ENCODE results near the gene NCK2.

The NCK2 gene

DNA sequence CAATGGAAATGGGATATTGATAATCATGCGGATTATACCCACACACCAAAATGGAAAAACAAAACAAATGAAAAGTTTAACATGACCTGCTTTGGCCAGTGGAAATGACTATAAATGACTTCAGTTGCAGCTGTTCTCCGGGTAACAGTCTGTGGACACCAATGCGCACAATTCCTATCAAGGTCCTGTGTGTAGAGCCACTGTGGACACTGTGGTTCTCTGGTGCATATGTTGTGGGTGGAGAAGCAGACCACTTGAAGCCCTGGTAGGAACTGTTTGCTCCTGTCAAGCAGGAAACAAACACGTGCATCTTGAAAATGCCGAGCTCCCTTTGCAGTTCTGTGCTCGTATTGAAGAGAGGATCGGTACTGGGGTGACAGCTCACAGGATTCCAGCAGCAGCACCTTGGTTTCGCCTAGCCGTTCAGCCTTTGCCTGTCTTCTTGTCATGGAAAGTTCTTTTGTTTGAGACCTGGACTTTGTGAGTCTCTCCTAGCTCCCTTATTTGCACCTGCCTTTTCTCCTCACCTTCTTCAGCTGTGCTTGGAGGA is 32.9 kb downstream of the NCK2 start:
- no peak for DNase-seq (ENCODE audit: low spot score)

DNA sequence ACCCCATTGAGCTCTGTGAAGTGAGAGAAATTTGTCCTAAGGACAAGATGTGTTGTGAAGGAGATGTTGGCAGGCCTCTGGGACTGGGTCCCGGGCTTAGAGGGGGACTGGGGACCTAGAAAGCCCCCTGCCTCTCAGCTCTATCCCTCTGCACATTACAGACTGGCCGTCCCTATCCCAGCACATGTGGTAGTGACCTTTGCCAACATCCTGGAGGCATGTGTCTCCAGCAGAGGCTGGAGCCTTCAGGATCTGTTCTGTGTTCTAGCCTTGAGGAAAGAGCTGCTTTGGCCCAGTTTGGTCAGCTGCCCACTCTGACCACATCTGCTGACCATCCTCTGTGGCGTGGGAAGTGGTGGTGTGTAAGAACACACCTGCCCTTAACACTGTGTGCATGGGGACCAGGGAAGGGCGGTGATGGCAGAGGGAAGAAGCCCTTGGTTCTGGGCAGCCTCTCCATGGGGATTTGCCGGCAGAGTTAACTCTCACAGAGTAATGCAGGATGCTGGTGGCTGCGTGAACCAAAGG is 33.4 kb downstream of the NCK2 start:
- no peak for DNase-seq (ENCODE audit: low spot score)

DNA sequence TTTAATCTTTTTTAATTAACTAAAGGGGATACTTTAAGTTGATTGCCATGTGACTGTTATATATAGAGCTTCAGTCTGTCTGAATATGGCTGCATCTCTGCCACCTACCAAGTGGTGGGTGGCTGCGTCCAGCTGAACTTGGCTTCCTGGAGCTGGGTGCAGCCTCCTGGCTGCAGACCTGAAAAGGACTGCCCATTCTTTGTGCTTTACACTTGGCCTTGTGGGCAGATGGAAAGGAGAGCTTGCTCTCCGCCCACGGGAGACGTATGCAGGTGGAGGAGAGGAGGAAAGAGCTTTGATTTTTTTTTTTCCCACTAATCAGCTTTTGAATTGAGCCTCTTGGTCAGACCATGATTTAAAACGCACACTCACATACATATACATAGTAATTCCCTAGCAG is 34.7 kb downstream of the NCK2 start:
- no peak for DNase-seq (ENCODE audit: low spot score)

DNA sequence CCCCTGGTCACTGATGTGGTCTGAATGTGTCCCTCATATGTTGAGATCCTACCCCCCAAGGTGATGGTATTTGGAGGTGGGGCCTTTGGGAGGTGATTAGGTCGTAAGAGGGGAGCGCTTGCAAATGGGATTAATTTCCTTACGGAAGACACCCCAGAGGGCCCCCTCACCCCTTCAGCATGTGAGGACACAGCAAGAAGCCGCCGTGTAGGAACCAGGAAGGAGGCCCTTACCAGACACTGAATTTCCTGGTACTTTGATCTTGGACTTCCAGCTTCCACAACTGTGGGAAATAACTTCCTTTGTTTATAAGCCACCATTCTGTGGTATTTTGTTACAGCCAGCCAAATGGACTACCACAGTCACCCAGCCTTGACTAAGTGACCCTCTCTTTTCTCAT is 35.9 kb downstream of the NCK2 start:
- DNase-seq (ENCODE audit: low spot score): no peak

DNA sequence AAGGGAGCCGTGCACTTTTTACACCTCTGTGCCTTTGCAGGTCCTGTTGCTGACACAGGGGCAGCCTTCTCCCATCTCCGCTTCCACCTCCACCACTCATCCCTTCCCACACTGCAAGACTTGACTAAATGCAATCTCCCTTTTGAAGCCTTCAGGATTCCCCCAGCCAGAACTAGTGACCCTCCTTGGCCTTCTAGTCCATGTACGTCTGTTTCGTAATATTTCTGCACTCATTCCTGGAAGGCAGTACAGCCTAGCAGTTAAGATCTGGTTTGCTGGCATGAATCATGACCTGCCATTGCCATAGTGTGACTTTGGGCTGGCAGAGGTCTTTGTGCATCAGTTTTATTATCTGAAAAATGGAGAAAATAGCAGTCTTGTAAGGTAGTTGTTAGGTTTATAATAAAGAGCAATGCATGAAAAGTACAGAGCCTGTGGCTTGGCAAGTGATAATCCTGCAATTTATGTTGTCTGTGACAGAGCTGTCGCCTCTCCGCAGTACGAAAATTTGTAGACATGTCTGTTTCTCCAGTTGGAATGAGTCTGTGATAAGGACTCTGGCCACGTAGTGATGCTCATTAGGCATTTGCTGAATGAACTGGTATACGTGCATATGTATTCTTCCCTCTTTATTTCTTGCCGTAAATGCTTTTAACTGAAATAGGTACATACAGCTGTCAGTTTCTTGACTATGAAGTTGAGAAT is 36.7 kb downstream of the NCK2 start:
- DNase-seq (ENCODE audit: low spot score): no peak

DNA sequence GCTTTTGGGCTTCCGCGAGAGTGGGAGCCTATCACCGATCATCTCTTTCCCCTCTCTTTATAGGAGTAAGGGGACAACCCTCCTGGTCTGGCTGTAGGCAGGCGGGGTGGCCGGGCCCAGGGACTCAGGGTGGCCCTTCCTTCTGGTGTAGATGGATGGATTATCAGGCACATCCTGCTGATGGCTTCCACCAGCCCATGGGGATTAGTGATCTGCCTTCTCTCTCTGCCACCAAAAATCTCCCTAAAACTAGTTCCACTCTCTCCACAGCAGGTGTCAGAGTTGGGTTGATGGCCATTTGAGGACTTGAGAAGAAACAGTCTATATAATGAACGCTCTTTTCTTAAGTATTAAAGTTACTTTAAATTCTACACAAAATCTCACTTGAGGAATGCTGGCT is 37.4 kb downstream of the NCK2 start:
- DNase-seq (ENCODE audit: low spot score): no peak

DNA sequence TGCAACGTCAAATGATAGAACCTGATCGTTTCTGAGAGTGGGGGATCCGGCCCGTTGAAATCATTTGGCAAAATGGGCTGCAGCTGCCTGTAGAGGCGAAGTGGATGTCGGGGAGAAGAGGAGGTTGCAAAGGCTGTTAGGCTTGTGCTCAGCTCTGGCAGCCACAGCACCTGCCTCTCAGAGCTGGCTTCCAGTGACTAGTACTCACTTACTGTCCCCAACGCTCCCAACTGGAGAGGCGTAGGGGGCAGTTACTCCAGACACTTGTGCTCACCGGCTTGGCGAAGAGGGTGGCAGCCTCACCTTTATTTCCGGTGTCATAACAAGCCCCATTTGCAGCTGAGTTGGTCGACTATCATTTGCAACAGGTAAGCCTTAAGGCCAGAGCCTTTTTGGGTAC is 37.9 kb downstream of the NCK2 start:
- DNase-seq (ENCODE audit: low spot score): no peak

DNA sequence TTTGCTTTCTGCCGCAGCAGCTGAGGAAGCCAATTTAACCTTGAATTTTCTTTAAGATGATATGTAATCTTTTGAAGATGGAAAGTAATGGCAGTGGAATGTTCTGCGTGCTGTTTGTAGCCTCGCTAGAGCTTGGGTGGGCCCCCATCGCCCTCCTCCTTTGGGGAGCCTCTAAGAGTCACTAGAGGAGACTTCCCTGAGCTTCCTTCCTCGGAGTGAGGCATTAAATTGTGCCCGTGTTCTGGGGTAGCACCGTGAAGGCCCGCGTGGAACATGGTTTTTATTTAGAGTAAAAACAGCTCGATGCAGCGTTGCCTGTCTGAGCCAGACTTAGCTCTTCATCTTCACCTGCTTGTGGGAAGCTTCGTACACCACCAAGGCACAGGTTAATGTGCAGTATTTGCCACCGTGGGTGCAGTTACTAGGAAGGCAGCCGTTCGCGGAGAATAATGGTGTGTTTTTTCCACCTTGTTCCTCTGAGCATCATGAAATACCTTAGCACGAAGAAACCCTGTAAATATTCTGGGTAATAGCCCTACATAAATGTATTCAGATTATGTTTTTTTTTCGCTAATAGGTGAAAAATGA is 38.5 kb downstream of the NCK2 start:
- DNase-seq (ENCODE audit: low spot score): no peak

DNA sequence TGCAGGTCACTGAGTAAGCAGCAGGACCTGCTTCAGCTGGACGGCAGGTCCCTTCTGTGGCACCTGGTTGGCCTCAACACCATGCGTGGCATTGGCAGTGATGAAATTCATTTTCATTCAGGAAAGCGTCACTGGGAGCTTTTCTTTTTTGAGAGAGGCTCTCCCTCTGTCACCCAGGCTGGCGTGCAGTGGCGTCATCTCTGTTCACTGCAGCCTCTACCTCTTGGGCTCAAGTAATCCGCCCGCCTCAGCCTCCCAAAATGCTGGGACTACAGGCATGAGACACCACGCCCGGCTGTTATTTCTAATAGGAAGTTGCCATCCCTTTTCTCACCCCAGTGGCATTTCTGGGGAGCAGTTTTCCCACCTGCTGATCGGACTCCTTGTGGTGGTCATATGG is 39.3 kb downstream of the NCK2 start:
- DNase-seq (ENCODE audit: low spot score): no peak

DNA sequence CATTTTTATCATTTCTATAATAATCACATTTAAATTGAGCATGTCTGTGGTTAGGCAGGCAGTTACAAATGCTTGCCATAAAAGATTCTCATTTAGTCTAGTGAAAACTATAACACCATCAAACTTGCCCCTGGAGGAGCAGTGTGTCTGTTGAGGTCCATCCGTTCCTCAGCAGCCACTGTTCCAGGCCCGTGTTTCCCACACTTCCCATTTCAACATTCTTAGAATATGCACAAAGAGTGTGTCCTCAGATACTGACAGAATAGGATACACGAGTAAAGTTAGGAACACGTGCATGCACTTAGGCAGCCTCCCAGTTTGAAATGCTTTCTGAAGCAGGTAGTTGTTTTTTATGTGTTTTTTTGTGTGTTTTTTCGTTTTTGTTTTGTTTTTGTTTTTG is 39.9 kb downstream of the NCK2 start:
- DNase-seq (ENCODE audit: low spot score): no peak

DNA sequence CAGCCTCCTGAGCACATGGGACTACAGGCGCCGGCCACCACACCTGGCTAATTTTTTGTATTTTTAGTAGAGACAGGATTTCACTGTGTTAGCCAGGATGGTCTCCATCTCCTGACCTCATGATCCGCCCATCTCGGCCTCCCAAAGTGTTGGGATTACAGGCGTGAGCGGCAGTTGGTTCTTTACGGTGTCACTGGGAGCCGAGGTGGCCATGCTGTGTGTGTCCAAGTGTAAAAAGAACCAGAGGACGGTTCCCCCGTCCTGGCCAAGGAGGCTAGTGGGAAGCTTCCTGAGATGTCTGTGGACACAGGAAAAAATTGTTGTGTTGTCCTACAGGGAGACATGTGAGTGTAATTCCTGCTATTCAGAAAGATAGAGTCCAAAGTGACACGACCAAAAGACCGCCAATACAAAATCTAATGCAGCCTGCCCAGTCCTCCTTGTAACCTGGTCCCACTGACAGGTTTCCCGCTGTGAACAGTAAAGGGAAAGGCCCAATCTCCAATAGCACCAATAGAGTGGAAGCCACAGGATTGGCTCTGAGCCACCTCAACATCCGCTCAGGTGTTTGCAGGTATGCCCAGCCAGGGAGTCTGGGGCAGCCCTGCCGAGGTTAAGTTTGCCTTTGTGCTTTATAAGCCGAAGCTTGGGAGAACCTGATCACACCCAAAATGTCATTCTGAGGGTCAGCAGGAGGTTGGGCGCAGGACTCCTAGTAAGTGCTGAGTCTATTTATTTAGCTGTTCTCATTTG is 40.6 kb downstream of the NCK2 start:
- DNase-seq (ENCODE audit: low spot score): no peak

DNA sequence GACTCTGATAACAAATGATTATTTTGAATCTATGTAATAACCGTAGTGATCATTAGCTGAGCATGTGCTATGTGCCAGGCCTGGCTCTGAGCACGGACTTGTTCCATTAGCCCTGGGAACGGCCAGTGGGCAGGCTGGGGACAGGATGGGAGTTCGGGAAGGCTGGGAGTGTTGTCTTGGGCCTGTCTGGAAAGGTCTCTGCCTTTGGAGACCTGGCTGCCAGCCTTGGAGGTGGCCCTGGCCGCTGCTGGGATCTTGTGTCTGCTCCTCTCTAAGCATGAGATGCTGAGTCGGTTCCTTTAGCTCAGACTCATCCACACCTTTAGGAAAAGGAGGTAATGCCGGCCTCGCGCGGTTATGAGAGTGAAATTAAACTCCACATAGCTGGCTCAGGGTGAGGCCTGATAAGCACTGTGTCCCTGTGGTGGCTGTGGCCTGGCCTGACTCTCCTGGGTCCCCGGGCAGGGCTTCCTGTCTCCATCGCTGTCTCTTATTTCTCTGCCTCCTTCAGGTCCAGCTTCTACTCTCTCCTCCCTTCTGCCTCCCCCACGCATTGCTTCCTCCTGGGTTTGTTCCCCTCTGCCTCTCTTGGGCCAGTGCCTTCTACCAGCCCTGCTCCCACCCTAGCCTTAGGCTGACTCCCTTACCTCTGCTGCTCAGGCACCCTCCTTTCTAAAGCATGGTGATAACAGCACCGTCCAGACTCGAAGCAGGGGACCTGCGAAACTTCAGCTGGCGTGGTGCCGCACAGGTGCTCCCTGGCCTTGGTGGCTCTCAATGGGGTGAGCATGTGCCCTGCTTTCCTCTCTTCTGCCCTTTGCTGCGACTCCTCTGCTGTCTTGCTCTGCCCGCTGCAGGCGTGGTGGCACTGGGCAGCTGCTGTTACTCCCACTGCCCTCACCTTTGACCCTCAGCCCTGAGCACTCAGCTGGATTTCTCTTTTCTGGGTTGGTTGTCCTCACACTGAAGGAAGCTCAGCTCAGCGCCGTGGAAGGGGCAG is 41.8 kb downstream of the NCK2 start:
- no peak for DNase-seq (ENCODE audit: low spot score)

DNA sequence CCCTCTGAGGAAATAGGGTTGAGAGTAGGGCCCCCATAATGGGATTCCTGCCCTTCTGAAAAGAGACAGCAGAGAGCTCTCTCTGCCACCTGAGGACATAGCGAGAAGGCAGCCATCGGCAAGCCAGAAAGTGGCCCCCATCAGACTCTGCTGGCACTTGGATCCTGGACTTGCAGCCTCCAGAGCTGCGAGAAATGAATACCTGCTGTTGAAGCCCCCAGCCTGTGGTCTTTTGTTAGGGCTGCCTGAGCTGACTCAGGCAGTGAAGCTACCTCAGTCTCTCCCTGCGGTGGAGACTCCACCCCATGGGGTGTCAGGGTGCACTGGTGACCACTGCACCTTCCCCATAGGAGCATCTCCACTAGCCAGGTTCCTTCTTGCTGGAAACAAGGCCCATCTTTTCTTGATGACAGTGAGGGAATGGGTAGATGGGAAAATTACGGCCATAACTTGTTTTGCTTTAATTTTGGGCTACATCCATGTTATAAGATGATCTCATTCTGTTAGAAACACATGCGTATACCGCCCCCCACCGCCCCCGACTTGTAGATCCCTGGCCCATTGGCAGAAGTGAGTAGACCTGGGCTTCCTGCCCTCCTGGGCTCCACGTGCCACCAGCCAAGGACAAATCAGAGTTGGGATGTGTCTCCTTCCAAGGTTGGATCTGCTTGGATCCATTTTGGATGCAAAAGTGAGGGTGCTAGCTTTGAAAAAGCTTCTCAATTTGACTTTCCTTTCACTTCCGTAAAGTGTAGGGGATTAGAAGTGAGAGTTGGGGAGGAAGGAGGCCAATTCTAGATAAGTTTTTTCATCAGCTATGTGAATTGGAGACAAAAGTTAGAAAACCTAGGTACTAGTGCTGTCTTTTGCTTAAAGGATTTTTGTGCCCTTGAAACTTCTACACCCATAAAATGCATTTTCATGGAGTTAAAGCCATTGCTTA is 42.9 kb downstream of the NCK2 start:
- DNase-seq (ENCODE audit: low spot score): no peak

DNA sequence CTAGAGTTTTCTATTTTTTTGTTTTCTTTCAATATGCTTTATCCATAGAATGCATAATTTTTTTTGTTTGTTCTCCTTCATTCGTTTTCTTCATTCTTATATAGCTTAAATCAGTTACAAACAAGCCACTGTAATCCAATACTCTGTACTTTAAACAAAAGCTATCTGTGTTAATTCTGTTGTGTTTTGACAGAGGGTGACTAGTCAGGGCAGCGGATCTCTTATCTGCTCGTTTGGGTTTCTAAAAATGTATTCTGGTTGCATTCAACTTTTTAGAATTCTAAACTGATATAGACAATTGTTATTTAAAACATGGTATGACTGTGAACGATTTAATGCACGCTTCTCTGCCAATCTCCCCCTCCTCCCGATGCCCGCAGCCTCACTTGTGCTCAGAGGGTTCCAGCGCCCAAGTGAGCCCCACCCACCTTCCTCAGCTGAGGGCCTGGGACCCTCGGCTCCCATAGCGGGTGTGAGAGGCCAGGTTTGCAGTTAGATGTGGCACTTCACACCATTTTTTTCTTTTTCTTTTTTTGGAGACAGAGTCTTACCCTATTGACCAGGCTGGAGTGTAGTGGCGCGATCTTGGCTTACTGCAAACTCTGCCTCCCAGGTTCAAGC is 44.1 kb downstream of the NCK2 start:
- DNase-seq (ENCODE audit: low spot score): no peak

DNA sequence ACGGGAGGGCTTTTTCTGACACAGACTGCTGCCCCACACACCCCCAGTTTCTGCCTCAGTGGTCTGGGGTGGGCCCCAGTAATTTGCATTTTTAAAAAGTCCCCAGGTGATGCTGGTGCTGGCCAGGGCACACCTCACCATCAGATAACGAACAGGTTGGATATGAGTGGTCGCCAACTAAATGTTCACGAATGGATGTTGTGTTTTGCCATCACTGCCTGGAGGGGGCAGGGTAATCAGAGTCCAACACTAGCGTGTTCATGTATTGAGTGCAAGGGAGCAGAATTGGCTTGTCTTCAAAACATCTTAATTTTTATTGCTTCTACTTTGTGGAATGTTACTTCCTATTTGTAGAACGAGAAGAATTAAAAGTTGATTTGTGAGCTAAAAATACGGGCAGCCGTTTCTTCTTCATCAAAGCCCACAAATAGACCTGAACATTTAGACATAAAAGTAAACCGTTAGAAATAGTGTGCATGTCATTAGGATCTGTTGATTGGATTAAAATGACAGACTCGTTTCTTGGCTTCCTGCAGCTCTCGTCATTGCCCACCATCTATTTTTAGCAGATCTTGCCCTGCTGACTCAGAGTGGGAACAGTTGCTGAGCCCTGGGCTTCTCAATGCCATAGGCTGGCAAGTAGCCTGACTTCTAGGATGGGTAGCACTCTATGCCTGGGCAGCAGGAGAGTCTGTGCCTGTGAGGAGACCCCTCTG is 45.2 kb downstream of the NCK2 start:
- no peak for DNase-seq (ENCODE audit: low spot score)

DNA sequence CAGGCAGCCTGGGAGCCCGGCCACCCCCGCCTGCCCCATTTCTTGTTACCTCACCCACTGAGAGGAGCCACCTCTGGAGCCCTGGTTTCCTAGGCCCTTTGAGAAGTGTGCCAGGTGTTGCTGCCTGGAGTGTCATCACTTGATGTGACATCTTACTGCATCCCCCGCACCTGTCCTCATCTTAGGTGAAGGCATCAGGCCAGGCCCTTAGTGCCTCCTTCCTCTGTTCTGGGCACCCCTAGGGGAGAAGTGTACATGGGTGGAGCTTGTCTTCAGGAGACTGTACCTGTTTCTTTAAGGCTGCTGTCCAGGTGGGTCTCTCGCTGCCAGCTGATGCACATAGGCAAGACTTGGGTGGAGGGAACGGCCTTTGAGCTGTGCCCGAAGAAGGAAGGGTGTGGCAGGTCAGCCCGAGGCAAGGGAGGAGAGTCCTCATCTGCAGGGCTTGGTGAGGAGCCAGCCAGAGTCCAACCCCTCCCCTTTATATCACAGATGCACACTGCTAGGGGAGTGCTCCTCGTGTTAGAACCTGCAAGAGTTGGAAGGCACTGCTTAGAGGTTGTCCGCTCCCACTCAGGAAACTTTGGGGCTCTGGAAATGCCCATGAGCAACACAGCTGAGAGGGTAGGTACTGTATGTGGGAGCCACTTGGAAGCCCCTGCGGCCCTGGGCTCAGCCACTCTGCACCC is 45.9 kb downstream of the NCK2 start:
- no peak for DNase-seq (ENCODE audit: low spot score)

DNA sequence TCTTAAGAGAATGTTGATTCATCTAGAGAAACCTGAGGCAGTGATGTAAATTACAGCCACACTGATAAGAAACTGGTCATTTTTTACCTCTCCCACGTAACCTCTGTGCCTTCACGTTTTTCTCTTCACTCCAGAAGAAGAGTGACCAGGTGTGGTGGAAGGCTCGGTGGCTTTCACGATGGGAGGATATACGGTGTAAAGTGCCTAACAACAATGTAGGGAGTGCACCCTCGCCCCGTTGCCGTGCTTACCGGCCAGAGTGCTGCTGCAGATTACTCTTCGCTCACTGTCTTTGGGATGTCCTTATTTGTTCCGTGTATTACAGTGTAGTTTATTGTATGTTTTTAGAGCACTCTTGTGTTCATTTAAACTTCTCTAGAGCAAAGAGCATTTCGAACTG is 46.5 kb downstream of the NCK2 start:
- DNase-seq (ENCODE audit: low spot score): no peak

DNA sequence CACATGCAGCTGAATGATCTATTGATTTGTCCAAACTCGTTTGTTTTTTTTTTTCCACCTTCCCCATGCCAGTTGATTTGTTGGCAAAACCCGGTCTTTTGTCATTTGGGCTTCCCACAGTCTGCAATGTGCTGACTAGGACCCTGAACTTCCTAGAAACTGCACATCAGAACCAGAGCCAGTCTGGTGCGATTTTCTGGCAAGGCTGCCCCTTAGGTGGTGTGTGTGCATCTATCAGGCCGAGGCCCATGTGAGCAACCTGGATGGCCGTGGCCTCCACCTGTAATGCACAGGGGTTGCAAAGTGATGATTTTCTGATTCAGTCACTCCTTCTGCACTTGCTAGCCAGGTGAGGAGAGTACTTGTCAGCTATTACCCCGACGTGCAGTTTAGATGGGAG is 47.8 kb downstream of the NCK2 start:
- DNase-seq (ENCODE audit: low spot score): no peak

All from HuH-7 (cell line).